Activated CD8-positive, alpha-beta memory T cell treated with anti-CD3 and anti-CD28 coated beads for 36 hours (primary cell): ENCODE data around the gene FGF11. TPM values are rescaled to one million over a fixed set of nuclear protein-coding genes. Genes with fewer than 3 reads are reported as not detected.
"Not testable (repeated sequence)": the region's sequence is repeated elsewhere in the genome, so short reads cannot be mapped to it uniquely, and the experiment has no call there.

ENCODE experiments used
- CTCF ChIA-PET: fragments of 350-600 bp; sonication (Branson Sonifier 250); formaldehyde crosslinking; loops from one replicate; lab custom pipeline; 2021; ENCODE audit warnings: antibody characterized with exemption; lab: Charles Lee
- POLR2A ChIA-PET: fragments of 350-600 bp; sonication (Branson Sonifier 250); formaldehyde crosslinking; loops from one replicate; lab custom pipeline; 2021; ENCODE audit warnings: antibody characterized with exemption; lab: Charles Lee
- total RNA-seq, 2 experiments: library from RNA; stranded (reverse); gene quantifications; one replicate each; pipeline ENCODE4 v1.2.3, GENCODE V29; 2021

The FGF11 gene
- total RNA-seq, 2 experiments from 2014 or later = 2.0 to 2.1 TPM

GRCh38 chr17:7479213-7480088 lies 40.1 kb downstream of the FGF11 start, which contains the start of gene ZBTB4:
ZBTB4 (minus strand) TSS chr17:7479631; CDS start chr17:7466801, 12,830 bp downstream.
- ChIA-PET POLR2A (interaction anchor here (0.5 to 1.4 kb wide), 7 partner anchors 23 to 767 kb away, joined by 3 to 6 read pairs (median 4); partner anchors contain the start of genes MPDU1 and PLSCR3), CTCF (interaction anchor here (0.6 to 3.0 kb wide), 8 partner anchors 17 to 130 kb away, joined by 3 to 11 read pairs (median 4); no protein-coding TSS in a partner anchor)

- CTCF ChIA-PET = interaction anchor here (1.1 to 1.3 kb wide), 5 partner anchors 43 to 131 kb away, joined by 3 to 6 read pairs (median 4); no protein-coding TSS in a partner anchor
- POLR2A ChIA-PET = interaction anchor here (0.5 to 1.4 kb wide), 4 partner anchors 24 to 104 kb away, joined by 3 to 5 read pairs (median 4); partner anchors contain the start of gene MPDU1
Observed at GRCh38 chr17:7480089-7480384, 40.7 kb downstream of the FGF11 start.

- CTCF ChIA-PET = interaction anchor here (0.5 to 0.9 kb wide), 5 partner anchors 42 to 141 kb away, joined by 3 to 4 read pairs (median 3); no protein-coding TSS in a partner anchor
- POLR2A ChIA-PET = not testable (repeated sequence)
Observed at GRCh38 chr17:7481275-7481674, 42.0 kb downstream of the FGF11 start, which contains the start of gene SLC35G6. SLC35G6 (plus strand) TSS chr17:7481446; CDS start chr17:7481517, 71 bp downstream.

DNA sequence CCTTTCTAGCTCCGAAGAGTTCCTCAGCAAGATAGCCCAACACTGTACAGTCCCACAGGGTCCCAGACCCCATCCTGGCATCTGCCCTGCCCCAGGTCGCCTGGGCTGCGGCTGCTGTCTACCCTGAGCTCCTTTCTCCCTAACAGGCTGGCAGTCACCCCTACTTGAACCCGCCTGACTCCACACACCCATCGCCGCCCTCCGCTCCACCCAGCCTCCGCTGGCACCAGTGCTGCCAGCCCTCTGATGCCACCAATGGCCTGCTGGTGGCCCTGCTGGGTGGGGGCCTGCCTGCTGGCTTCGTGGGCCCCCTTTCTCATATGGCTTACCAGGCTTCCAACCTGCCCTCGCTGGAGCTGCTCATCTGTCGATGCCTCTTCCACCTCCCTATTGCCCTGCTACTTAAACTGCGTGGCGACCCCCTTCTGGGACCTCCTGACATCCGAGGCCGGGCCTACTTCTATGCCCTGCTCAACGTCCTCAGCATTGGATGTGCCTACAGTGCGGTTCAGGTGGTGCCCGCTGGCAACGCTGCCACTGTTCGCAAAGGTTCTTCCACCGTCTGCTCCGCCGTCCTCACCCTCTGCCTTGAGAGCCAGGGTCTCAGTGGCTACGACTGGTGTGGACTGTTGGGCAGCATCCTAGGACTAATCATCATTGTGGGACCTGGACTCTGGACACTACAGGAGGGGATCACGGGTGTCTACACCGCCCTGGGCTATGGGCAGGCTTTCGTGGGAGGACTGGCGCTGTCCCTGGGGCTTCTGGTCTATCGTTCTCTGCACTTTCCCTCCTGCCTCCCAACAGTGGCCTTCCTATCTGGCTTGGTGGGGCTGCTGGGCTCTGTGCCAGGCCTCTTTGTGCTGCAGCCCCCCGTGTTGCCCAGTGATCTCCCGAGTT lies 42.8 kb downstream of the FGF11 start:
- CTCF ChIA-PET = interaction anchor here (0.5 to 2.0 kb wide), 6 partner anchors 41 to 140 kb away, joined by 3 to 10 read pairs (median 3); partner anchors contain the start of gene TMEM102
- POLR2A ChIA-PET = not testable (repeated sequence)

GRCh38 chr17:7482742-7483088 lies 43.4 kb downstream of the FGF11 start:
- POLR2A ChIA-PET = not testable (repeated sequence)
- CTCF ChIA-PET = interaction anchor here (0.6 to 2.0 kb wide), 2 partner anchors 42 to 47 kb away, joined by 3 to 10 read pairs; partner anchors contain the start of gene TMEM102

DNA sequence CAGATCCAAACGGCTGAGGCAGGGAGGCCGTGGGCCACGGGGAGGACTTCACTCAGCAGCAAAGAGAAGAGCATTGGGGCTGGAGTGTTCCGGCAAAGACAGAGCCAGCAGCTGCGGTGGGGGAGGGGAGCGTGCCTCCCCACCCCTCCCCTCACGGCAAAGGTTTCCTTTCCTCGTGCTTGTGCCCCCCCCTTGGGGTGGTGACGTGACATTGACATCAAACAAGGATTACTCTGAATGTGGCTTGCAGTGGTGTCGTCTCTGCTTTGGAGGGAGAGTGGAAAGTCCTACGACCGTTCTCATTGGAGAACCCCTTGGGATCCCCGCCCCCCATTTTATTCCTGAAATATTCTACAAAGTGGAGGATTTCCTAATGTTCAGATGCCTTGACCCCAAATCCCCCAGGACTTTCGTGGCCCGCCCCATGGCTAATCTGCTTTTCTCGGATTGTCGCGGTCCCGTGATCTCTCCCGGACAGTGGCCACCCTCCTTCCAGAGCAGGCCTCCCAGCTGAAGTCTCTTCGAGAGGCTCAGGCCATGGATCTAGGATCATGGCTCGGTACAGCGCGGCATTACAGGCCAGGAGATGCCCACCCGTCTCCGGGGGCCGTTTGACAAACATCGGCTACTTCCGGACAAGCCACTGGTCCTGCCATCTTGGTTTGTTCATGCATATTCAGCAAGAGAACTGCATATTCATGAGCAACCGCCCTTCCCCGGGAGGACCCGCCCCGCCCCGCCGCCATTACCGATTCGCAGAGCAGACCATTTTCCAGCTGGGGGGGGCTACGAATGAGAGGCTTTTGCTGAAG lies 44.1 kb downstream of the FGF11 start:
- ChIA-PET POLR2A (interaction anchor here (0.6 to 2.0 kb wide), 9 partner anchors 28 to 204 kb away, joined by 3 to 10 read pairs (median 4); partner anchors contain the start of genes MPDU1, PLSCR3, TMEM102 and TMEM256), CTCF (interaction anchor here (0.6 to 2.0 kb wide), 3 partner anchors 42 to 77 kb away, joined by 3 to 10 read pairs (median 9); partner anchors contain the start of gene TMEM102)

GRCh38 chr17:7484067-7484918 lies 45.0 kb downstream of the FGF11 start, which contains the start of gene POLR2A:
POLR2A (plus strand) TSS chr17:7484366.
- ChIA-PET CTCF (interaction anchor here (1.2 to 2.0 kb wide), 4 partner anchors 10 to 76 kb away, joined by 4 to 10 read pairs (median 7); partner anchors contain the start of gene TMEM102), POLR2A (interaction anchor here (0.6 to 2.0 kb wide), 11 partner anchors 29 to 221 kb away, joined by 3 to 10 read pairs (median 3); partner anchors contain the start of genes MPDU1, PLSCR3, TMEM102 and TMEM256)

GRCh38 chr17:7484919-7485377 lies 45.6 kb downstream of the FGF11 start:
- POLR2A ChIA-PET = interaction anchor here (0.6 to 2.0 kb wide), 13 partner anchors 9 to 221 kb away, joined by 3 to 10 read pairs (median 4); partner anchors contain the start of genes MPDU1, PLSCR3, TMEM102 and TMEM256

DNA sequence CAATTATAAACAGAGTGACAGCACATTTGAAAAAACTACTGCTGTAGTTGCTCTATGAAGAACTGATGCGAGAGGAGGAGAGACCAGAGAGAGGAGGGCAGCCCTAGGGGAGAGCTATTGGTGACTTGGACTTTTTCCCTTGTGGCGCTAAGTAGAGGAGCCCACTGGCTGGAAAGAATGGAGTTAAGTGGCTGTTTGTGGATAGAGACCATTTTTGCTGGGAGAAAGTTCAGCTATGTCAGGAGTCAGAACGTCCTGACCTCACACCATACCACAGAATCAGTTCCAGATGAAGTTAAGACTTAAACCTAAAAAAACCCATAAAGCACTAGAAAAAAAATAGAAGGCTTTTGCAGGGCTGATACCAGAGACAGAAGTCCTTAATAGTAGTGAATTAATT lies 46.9 kb downstream of the FGF11 start:
- POLR2A ChIA-PET = interaction anchor here (0.7 to 1.5 kb wide), 2 partner anchors 24 to 79 kb away, joined by 3 read pairs; no protein-coding TSS in a partner anchor
- CTCF ChIA-PET = interaction anchor here (1.1 to 2.5 kb wide), 3 partner anchors 50 to 134 kb away, joined by 3 to 12 read pairs (median 11); partner anchors contain the start of gene KCTD11

More at GRCh38 chr17:7484919-7485377, 45.6 kb downstream of the FGF11 start:
- CTCF ChIA-PET = interaction anchor here (0.6 to 1.6 kb wide), 6 partner anchors 9 to 585 kb away, joined by 3 to 9 read pairs (median 4); partner anchors contain the start of gene KCTD11

DNA sequence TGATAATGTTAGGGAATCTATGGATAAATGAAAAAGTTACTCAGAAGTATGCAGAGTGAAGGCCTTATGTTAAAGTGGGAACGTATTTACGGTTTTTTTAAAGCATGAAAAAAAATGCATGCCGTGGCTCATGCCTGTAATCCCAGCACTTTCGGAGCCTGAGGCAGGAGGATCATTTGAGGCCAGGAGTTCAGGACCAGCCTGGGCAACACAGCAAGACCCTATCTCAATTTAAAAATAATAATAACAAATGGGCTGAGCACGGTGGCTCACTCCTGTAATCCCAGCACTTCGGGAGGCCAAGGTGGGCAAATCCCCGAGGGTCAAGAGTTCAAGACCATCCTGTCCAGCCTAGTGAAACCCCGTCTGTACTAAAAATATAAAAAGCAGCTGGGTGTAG lies 50.8 kb downstream of the FGF11 start:
- ChIA-PET CTCF (no interaction called here), POLR2A (no interaction called here)

DNA sequence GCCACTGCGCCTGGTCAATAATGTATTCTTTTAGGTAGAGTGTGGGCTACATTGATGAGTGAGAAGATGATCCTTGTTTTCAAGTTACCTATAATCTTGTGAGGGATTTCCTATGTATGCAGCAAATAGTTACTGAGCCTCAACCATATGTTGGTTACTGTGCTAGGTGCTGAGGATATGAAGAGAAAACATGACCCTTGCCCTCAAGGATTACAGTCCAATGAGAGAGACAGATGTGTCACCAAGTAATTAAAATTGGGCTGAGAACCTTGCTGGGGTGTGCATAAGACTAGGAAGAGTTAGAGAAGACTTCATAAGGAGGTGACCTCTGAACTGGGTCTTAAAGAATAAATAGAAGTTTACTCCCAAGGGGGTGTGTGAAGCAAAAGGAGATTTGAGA lies 52.3 kb downstream of the FGF11 start:
- POLR2A ChIA-PET = no interaction called here
- CTCF ChIA-PET = interaction anchor here (0.7 kb wide), 1 partner anchor 69 kb away, joined by 3 read pairs; no protein-coding TSS in a partner anchor

DNA sequence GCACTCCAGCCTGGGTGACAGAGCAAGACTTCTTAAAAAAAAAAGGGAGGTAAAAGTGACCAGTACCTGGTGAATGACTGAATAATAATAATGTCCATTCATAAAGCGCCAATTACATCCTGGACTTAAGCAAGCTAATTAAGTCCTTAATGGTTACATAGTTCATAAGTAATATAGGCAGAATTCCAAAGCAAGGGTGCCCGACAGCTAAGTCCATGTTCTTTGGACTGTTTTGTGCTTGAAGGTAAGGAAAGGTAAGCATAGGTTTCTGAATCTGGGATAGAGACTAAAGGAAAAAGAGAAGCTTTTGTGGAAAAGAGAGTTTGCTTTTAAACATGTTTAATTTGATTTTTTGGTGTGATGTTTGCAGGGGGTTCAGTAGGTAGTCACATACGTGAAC lies 54.6 kb downstream of the FGF11 start:
- ChIA-PET CTCF (interaction anchor here (1.4 to 1.6 kb wide), 2 partner anchors 9 to 22 kb away, joined by 4 to 5 read pairs; no protein-coding TSS in a partner anchor), POLR2A (interaction anchor here (0.6 kb wide), 1 partner anchor 38 kb away, joined by 3 read pairs; no protein-coding TSS in a partner anchor)
